ENCODE results near the gene SLC44A3. TPM values are rescaled to one million over a fixed set of nuclear protein-coding genes. Genes with fewer than 3 reads are reported as not detected.

SLC44A3 gene
- total RNA-seq, 1 donor, result 2.9 TPM

GRCh38 chr1:94865360-94865759 is 45.2 kb downstream of the SLC44A3 start:
- H2AFZ ChIP-seq (ENCODE audit: low read length), result no peak overlapping the region
- DNase-seq (ENCODE audit: insufficient read length, low spot score, missing footprints), result no peak
- peak overlapping the region; percentile 97 for H3K27ac ChIP-seq (ENCODE audit: low read depth, low read length)

GRCh38 chr1:94866164-94866807 is 46.1 kb downstream of the SLC44A3 start:
- peaks cover 53% of the 10 kb centered on the region for H3K4me1 ChIP-seq (ENCODE audit: insufficient read depth, low read length)
- H3K9me3 ChIP-seq (ENCODE audit: low read depth, low read length), result no peaks in the 10 kb centered on the region
- no peak for TF ChIP-seq CTCF (IDR thresholded peaks at IDR 0.05; ENCODE audit: extremely low read depth, low read depth, low read length)
- no peaks in the 10 kb centered on the region for H4K20me1 ChIP-seq (ENCODE audit: insufficient read depth, low read length)
- DNase-seq (ENCODE audit: insufficient read length, low spot score, missing footprints), result no peak
- H3K79me2 ChIP-seq (ENCODE audit: insufficient read depth, low read length), result no peaks in the 10 kb centered on the region
- H3K4me3 ChIP-seq (ENCODE audit: insufficient read depth, low read length), result peak overlapping the region; percentile 2
- H3K27ac ChIP-seq (ENCODE audit: low read depth, low read length), result peak overlapping the region; percentile 97
- H2AFZ ChIP-seq (ENCODE audit: low read length), result peak overlapping the region; percentile 45
- no peaks in the 10 kb centered on the region for H3K27me3 ChIP-seq (ENCODE audit: insufficient read depth, low read length)
- peak overlapping the region; percentile 83 for H3K4me2 ChIP-seq (ENCODE audit: insufficient read depth, low read length)
- H3K36me3 ChIP-seq (ENCODE audit: insufficient read depth, low read length), result no peaks in the 10 kb centered on the region

More at GRCh38 chr1:94865360-94865759, 45.2 kb downstream of the SLC44A3 start:
- no peaks in the 10 kb centered on the region for H4K20me1 ChIP-seq (ENCODE audit: insufficient read depth, low read length)
- no peak for TF ChIP-seq CTCF (IDR thresholded peaks at IDR 0.05; ENCODE audit: extremely low read depth, low read depth, low read length)
- H3K4me3 ChIP-seq (ENCODE audit: insufficient read depth, low read length), result no peak overlapping the region
- no peaks in the 10 kb centered on the region for H3K79me2 ChIP-seq (ENCODE audit: insufficient read depth, low read length)
- H3K4me1 ChIP-seq (ENCODE audit: insufficient read depth, low read length), result peaks cover 49% of the 10 kb centered on the region
- no peaks in the 10 kb centered on the region for H3K36me3 ChIP-seq (ENCODE audit: insufficient read depth, low read length)
- H3K4me2 ChIP-seq (ENCODE audit: insufficient read depth, low read length), result peak overlapping the region; percentile 83
- H3K9me3 ChIP-seq (ENCODE audit: low read depth, low read length), result no peaks in the 10 kb centered on the region
- no peaks in the 10 kb centered on the region for H3K27me3 ChIP-seq (ENCODE audit: insufficient read depth, low read length)

- H3K4me1 ChIP-seq (ENCODE audit: insufficient read depth, low read length), result peaks cover 19% of the 10 kb centered on the region
- H4K20me1 ChIP-seq (ENCODE audit: insufficient read depth, low read length), result no peaks in the 10 kb centered on the region
- no peak overlapping the region for H3K27ac ChIP-seq (ENCODE audit: low read depth, low read length)
- TF ChIP-seq CTCF (IDR thresholded peaks at IDR 0.05; ENCODE audit: extremely low read depth, low read depth, low read length), result no peak
- H2AFZ ChIP-seq (ENCODE audit: low read length), result peak overlapping the region; percentile 52
- H3K27me3 ChIP-seq (ENCODE audit: insufficient read depth, low read length), result no peaks in the 10 kb centered on the region
- H3K4me3 ChIP-seq (ENCODE audit: insufficient read depth, low read length), result no peak overlapping the region
- H3K79me2 ChIP-seq (ENCODE audit: insufficient read depth, low read length), result no peaks in the 10 kb centered on the region
- DNase-seq (ENCODE audit: insufficient read length, low spot score, missing footprints), result no peak
- H3K36me3 ChIP-seq (ENCODE audit: insufficient read depth, low read length), result no peaks in the 10 kb centered on the region
- H3K4me2 ChIP-seq (ENCODE audit: insufficient read depth, low read length), result no peak overlapping the region
- H3K9me3 ChIP-seq (ENCODE audit: low read depth, low read length), result no peaks in the 10 kb centered on the region
Measured at GRCh38 chr1:94871031-94871430, 50.9 kb downstream of the SLC44A3 start.

- H3K79me2 ChIP-seq (ENCODE audit: insufficient read depth, low read length), result no peaks in the 10 kb centered on the region
- H2AFZ ChIP-seq (ENCODE audit: low read length), result no peak overlapping the region
- peaks cover 10% of the 10 kb centered on the region for H3K4me1 ChIP-seq (ENCODE audit: insufficient read depth, low read length)
- H3K36me3 ChIP-seq (ENCODE audit: insufficient read depth, low read length), result no peaks in the 10 kb centered on the region
- no peak overlapping the region for H3K27ac ChIP-seq (ENCODE audit: low read depth, low read length)
- H3K4me2 ChIP-seq (ENCODE audit: insufficient read depth, low read length), result no peak overlapping the region
- no peaks in the 10 kb centered on the region for H3K9me3 ChIP-seq (ENCODE audit: low read depth, low read length)
- no peak for DNase-seq (ENCODE audit: insufficient read length, low spot score, missing footprints)
- no peaks in the 10 kb centered on the region for H4K20me1 ChIP-seq (ENCODE audit: insufficient read depth, low read length)
- TF ChIP-seq CTCF (IDR thresholded peaks at IDR 0.05; ENCODE audit: extremely low read depth, low read depth, low read length), result no peak
- no peaks in the 10 kb centered on the region for H3K27me3 ChIP-seq (ENCODE audit: insufficient read depth, low read length)
- H3K4me3 ChIP-seq (ENCODE audit: insufficient read depth, low read length), result no peak overlapping the region
Measured at GRCh38 chr1:94872771-94873495, 52.8 kb downstream of the SLC44A3 start.
